Stomach smooth muscle (tissue), 2 donors: ENCODE measurements around the gene ATG2A.

Source experiments
- H3K27ac ChIP-seq: one replicate; pipeline ENCODE4 v1.7.0; 2013; ENCODE audit warnings: mild to moderate bottlenecking, low read length, inconsistent platforms
- H3K27me3 ChIP-seq, 2 donors: one replicate each; pipeline ENCODE4 v1.7.0; 2013; ENCODE audit warnings: low read length in 2 of 2; ENCODE audit not compliant: insufficient read depth in 2 of 2, control insufficient read depth in 1 of 2
- H3K36me3 ChIP-seq, 2 donors: one replicate each; pipeline ENCODE4 v1.7.0; 2013; ENCODE audit warnings: low read length in 2 of 2; ENCODE audit not compliant: control insufficient read depth in 2 of 2, insufficient read depth in 2 of 2
- H3K4me1 ChIP-seq: one replicate; pipeline ENCODE4 v1.7.0; 2013; ENCODE audit warnings: low read length; ENCODE audit not compliant: control insufficient read depth, insufficient read depth
- H3K4me3 ChIP-seq, 2 donors: one replicate each; pipeline ENCODE4 v1.7.0; 2013; ENCODE audit warnings: low read length in 2 of 2
- H3K9ac ChIP-seq, 2 donors: one replicate each; pipeline ENCODE4 v1.7.0; 2013; ENCODE audit warnings: low read length in 2 of 2, mild to moderate bottlenecking in 1 of 2
- H3K9me3 ChIP-seq, 2 donors: one replicate each; pipeline ENCODE4 v1.7.0; 2013; ENCODE audit warnings: low read length in 2 of 2; ENCODE audit not compliant: control insufficient read depth in 2 of 2
- donor health status: healthy.
- donor health status: Pancreatic carcinoma.

ATG2A gene

GRCh38 chr11:64867748-64868462, 49.1 kb downstream of the ATG2A start:
- peaks cover 5 to 12% of the 10 kb centered on the region in 2 donors for H3K36me3 ChIP-seq
- peak overlapping the region in 1 of 2 donors; percentile 58 for H3K4me3 ChIP-seq
- H3K27me3 ChIP-seq = no peaks in the 10 kb centered on the region
- H3K9ac ChIP-seq = no peak overlapping the region
- H3K27ac ChIP-seq = peak overlapping the region; percentile 99
- peaks cover 92% of the 10 kb centered on the region for H3K4me1 ChIP-seq
- no peaks in the 10 kb centered on the region for H3K9me3 ChIP-seq

GRCh38 chr11:64866173-64866491, 50.9 kb downstream of the ATG2A start:
- Histone ChIP-seq H3K4me3 (no peak overlapping the region), H3K4me1 (peaks cover 90% of the 10 kb centered on the region), H3K27me3 (no peaks in the 10 kb centered on the region), H3K9ac (no peak overlapping the region), H3K9me3 (peaks cover 0 to 2% of the 10 kb centered on the region in 2 donors), H3K36me3 (no peaks in the 10 kb centered on the region), H3K27ac (peak overlapping the region; percentile 99)

- Histone ChIP-seq H3K4me3 (peak overlapping the region; percentile 31 to 64), H3K27ac (peak overlapping the region; percentile 99), H3K27me3 (no peaks in the 10 kb centered on the region), H3K9me3 (peaks cover 0 to 3% of the 10 kb centered on the region in 2 donors), H3K9ac (peak overlapping the region; percentile 79 to 88), H3K4me1 (peaks cover 86% of the 10 kb centered on the region), H3K36me3 (no peaks in the 10 kb centered on the region)
These were observed 51.5 kb downstream of the ATG2A start for GRCh38 chr11:64865286-64866172.

GRCh38 chr11:64864473-64865285, 52.3 kb downstream of the ATG2A start:
- Histone ChIP-seq H3K27me3 (no peaks in the 10 kb centered on the region), H3K4me1 (peaks cover 85% of the 10 kb centered on the region), H3K27ac (peak overlapping the region; percentile 99), H3K9ac (peak overlapping the region; percentile 86 to 88), H3K4me3 (peak overlapping the region; percentile 31 to 64), H3K36me3 (peaks cover 2 to 3% of the 10 kb centered on the region in 2 donors), H3K9me3 (peaks cover 0 to 3% of the 10 kb centered on the region in 2 donors)

- peak overlapping the region; percentile 30 to 54 for H3K4me3 ChIP-seq
- peaks cover 6 to 8% of the 10 kb centered on the region in 2 donors for H3K36me3 ChIP-seq
- H3K9ac ChIP-seq = peak overlapping the region; percentile 86 to 88
- no peaks in the 10 kb centered on the region for H3K27me3 ChIP-seq
- peaks cover 0 to 3% of the 10 kb centered on the region in 2 donors for H3K9me3 ChIP-seq
- H3K4me1 ChIP-seq = peaks cover 79% of the 10 kb centered on the region
- peak overlapping the region; percentile 99 for H3K27ac ChIP-seq
These were observed 52.9 kb downstream of the ATG2A start for GRCh38 chr11:64864135-64864472.

GRCh38 chr11:64863391-64864060, 53.5 kb downstream of the ATG2A start:
- peaks cover 0 to 3% of the 10 kb centered on the region in 2 donors for H3K9me3 ChIP-seq
- H3K36me3 ChIP-seq = peaks cover 10 to 12% of the 10 kb centered on the region in 2 donors
- peak overlapping the region; percentile 99 for H3K27ac ChIP-seq
- H3K27me3 ChIP-seq = no peaks in the 10 kb centered on the region
- peak overlapping the region in 1 of 2 donors; percentile 54 for H3K4me3 ChIP-seq
- H3K9ac ChIP-seq = peak overlapping the region; percentile 86 to 88
- peaks cover 79% of the 10 kb centered on the region for H3K4me1 ChIP-seq

GRCh38 chr11:64862987-64863390, 54.0 kb downstream of the ATG2A start:
- Histone ChIP-seq H3K4me1 (peaks cover 76% of the 10 kb centered on the region), H3K27me3 (no peaks in the 10 kb centered on the region), H3K4me3 (peak overlapping the region in 1 of 2 donors; percentile 54), H3K9ac (peak overlapping the region; percentile 86 to 88), H3K36me3 (peaks cover 11 to 12% of the 10 kb centered on the region in 2 donors), H3K9me3 (peaks cover 0 to 3% of the 10 kb centered on the region in 2 donors), H3K27ac (peak overlapping the region; percentile 99)

GRCh38 chr11:64861227-64861975, 55.6 kb downstream of the ATG2A start:
- Histone ChIP-seq H3K4me1 (peaks cover 70% of the 10 kb centered on the region), H3K36me3 (peaks cover 14 to 16% of the 10 kb centered on the region in 2 donors), H3K27ac (peak overlapping the region; percentile 99), H3K4me3 (no peak overlapping the region), H3K27me3 (no peaks in the 10 kb centered on the region), H3K9me3 (peaks cover 0 to 3% of the 10 kb centered on the region in 2 donors), H3K9ac (no peak overlapping the region)

GRCh38 chr11:64859542-64860414, 57.2 kb downstream of the ATG2A start:
- Histone ChIP-seq H3K27me3 (no peaks in the 10 kb centered on the region), H3K27ac (peak overlapping the region; percentile 67), H3K9ac (peak overlapping the region; percentile 5 to 13), H3K36me3 (peaks cover 14 to 16% of the 10 kb centered on the region in 2 donors), H3K4me3 (no peak overlapping the region), H3K4me1 (peaks cover 73% of the 10 kb centered on the region), H3K9me3 (peaks cover 0 to 3% of the 10 kb centered on the region in 2 donors)
